Astrocyte of the cerebellum (primary cell): Measurements from ENCODE around the gene TMEM273.

Source experiments
- DNase-seq: peaks from one replicate; pipeline ENCODE4 v3.0.0-alpha.2; 2011; ENCODE audit warnings: low read depth
- H3K4me3 ChIP-seq: 2 replicates; pipeline ENCODE4 v1.5.1; 2011; ENCODE audit warnings: mild to moderate bottlenecking, low read depth, low read length, moderate library complexity
- CTCF ChIP-seq: IDR thresholded peaks from 2 replicates; pipeline ENCODE4 v1.5.1; 2012; ENCODE audit warnings: low read length, low read depth, moderate library complexity, mild to moderate bottlenecking; ENCODE audit errors: missing control alignments
- in situ Hi-C: cut with HindIII; loops from 2 replicates; pipeline ENCODE4 v1.10.0; 2017; ENCODE audit warnings: low sequenced_read_pairs

Gene TMEM273

GRCh38 chr10:49110684-49111319 lies 77.4 kb downstream of the TMEM273 start:
- TF ChIP-seq CTCF: no peak
- no peak for DNase-seq
- no peak overlapping the region for H3K4me3 ChIP-seq
- in situ Hi-C loops: no loop called here

GRCh38 chr10:49109669-49110340 lies 78.4 kb downstream of the TMEM273 start:
- TF ChIP-seq CTCF: no peak
- DNase-seq: no peak
- in situ Hi-C loops: no loop called here
- no peak overlapping the region for H3K4me3 ChIP-seq

- in situ Hi-C loops: no loop called here
- no peak for TF ChIP-seq CTCF
- DNase-seq: no peak
- H3K4me3 ChIP-seq: no peak overlapping the region
These were observed 79.5 kb downstream of the TMEM273 start for GRCh38 chr10:49108656-49109055.

GRCh38 chr10:49107887-49108267 lies 80.3 kb downstream of the TMEM273 start:
- no peak for TF ChIP-seq CTCF
- DNase-seq: no peak
- in situ Hi-C loops: no loop called here
- no peak overlapping the region for H3K4me3 ChIP-seq

- in situ Hi-C loops: no loop called here
- H3K4me3 ChIP-seq: no peak overlapping the region
- no peak for TF ChIP-seq CTCF
- no peak for DNase-seq
These were observed 80.9 kb downstream of the TMEM273 start for GRCh38 chr10:49107111-49107886.

GRCh38 chr10:49106451-49106850 lies 81.7 kb downstream of the TMEM273 start:
- H3K4me3 ChIP-seq: no peak overlapping the region
- no peak for DNase-seq
- TF ChIP-seq CTCF: no peak
- in situ Hi-C loops: no loop called here
